ENCODE measurements around the gene ARMC9. TPM values are rescaled to one million over a fixed set of nuclear protein-coding genes. Genes with fewer than 3 reads are reported as not detected.

ARMC9 gene
- total RNA-seq, 1 experiment from 2014 or later, result 16.4 TPM

- peaks cover 10 to 30% of the 10 kb centered on the region in 2 experiments for H3K4me1 ChIP-seq (ENCODE audit: control insufficient read depth in 1 of 2, insufficient read depth in 2 of 2, low read length in 2 of 2)
- no peaks in the 10 kb centered on the region for H3K27me3 ChIP-seq (ENCODE audit: insufficient read depth, low read length)
- intact Hi-C loops (cut with micrococcal nuclease), result no loop called here
- no peak for DNase-seq (ENCODE audit: low read depth, low spot score)
- H3K4me3 ChIP-seq (replicated peaks in 1 of 2; ENCODE audit: low read depth in 1 of 2, low read length in 2 of 2), result no peak overlapping the region
- no TSS peak for BruUV-seq (replicated peaks)
- H3K79me2 ChIP-seq (ENCODE audit: insufficient read depth, low read length), result no peaks in the 10 kb centered on the region
- H3K9ac ChIP-seq (ENCODE audit: low read length), result no peak overlapping the region
- H3K36me3 ChIP-seq (ENCODE audit: control insufficient read depth in 1 of 2, insufficient read depth in 2 of 2, low read length in 2 of 2), result no peaks in the 10 kb centered on the region
- POLR2A ChIA-PET, result no interaction called here
- CTCF ChIA-PET, result no interaction called here
- H3K9me3 ChIP-seq (ENCODE audit: control insufficient read depth in 1 of 2, insufficient read depth in 1 of 2, low read depth in 1 of 2, low read length in 2 of 2), result no peaks in the 10 kb centered on the region
- no peak overlapping the region for H3K4me2 ChIP-seq (ENCODE audit: low read length)
- no peak overlapping the region for H3K27ac ChIP-seq (ENCODE audit: low read depth, low read length)
- no peaks in the 10 kb centered on the region for H3K9me2 ChIP-seq (ENCODE audit: insufficient read depth)
- H4K20me1 ChIP-seq (ENCODE audit: insufficient read depth), result no peaks in the 10 kb centered on the region
- RAD21 ChIA-PET (ENCODE audit: low non-redundant PET in 1 of 2, low total read pairs in 2 of 2, uncharacterized antibody in 2 of 2, unreplicated experiment in 2 of 2), result no interaction called here
- TF ChIP-seq REST (IDR thresholded peaks at IDR 0.05; ENCODE audit: low read depth), result no peak
- H2AFZ ChIP-seq (ENCODE audit: low read depth, low read length, poor library complexity, severe bottlenecking), result no peak overlapping the region
- ATAC-seq, result no peak
Observed at GRCh38 chr2:231397928-231398294, 199.5 kb downstream of the ARMC9 start.

- H2AFZ ChIP-seq (ENCODE audit: low read depth, low read length, poor library complexity, severe bottlenecking), result no peak overlapping the region
- H3K4me3 ChIP-seq (replicated peaks in 1 of 2; ENCODE audit: low read depth in 1 of 2, low read length in 2 of 2), result no peak overlapping the region
- no peaks in the 10 kb centered on the region for H3K9me2 ChIP-seq (ENCODE audit: insufficient read depth)
- ChIA-PET POLR2A (no interaction called here), CTCF (no interaction called here), RAD21 (ENCODE audit: low non-redundant PET in 1 of 2, low total read pairs in 2 of 2, uncharacterized antibody in 2 of 2, unreplicated experiment in 2 of 2) (no interaction called here)
- no peaks in the 10 kb centered on the region for H3K9me3 ChIP-seq (ENCODE audit: control insufficient read depth in 1 of 2, insufficient read depth in 1 of 2, low read depth in 1 of 2, low read length in 2 of 2)
- no peaks in the 10 kb centered on the region for H3K79me2 ChIP-seq (ENCODE audit: insufficient read depth, low read length)
- no peak for DNase-seq (ENCODE audit: low read depth, low spot score)
- BruUV-seq (replicated peaks), result no TSS peak
- ATAC-seq, result no peak
- H3K4me1 ChIP-seq (ENCODE audit: control insufficient read depth in 1 of 2, insufficient read depth in 2 of 2, low read length in 2 of 2), result peaks cover 10 to 30% of the 10 kb centered on the region in 2 experiments
- intact Hi-C loops (cut with micrococcal nuclease), result no loop called here
- no peaks in the 10 kb centered on the region for H4K20me1 ChIP-seq (ENCODE audit: insufficient read depth)
- no peak overlapping the region for H3K27ac ChIP-seq (ENCODE audit: low read depth, low read length)
- no peak overlapping the region for H3K9ac ChIP-seq (ENCODE audit: low read length)
- no peak for TF ChIP-seq ZFX (IDR thresholded peaks at IDR 0.05)
- H3K36me3 ChIP-seq (ENCODE audit: control insufficient read depth in 1 of 2, insufficient read depth in 2 of 2, low read length in 2 of 2), result no peaks in the 10 kb centered on the region
- H3K4me2 ChIP-seq (ENCODE audit: low read length), result no peak overlapping the region
- no peaks in the 10 kb centered on the region for H3K27me3 ChIP-seq (ENCODE audit: insufficient read depth, low read length)
Observed at GRCh38 chr2:231398585-231398984, 200.2 kb downstream of the ARMC9 start.
